Endothelial cell of umbilical vein (primary cell): Measurements from ENCODE around the gene CCDC9B.

Experiments
- EZH2 ChIP-seq: IDR thresholded peaks from 2 replicates; pipeline ENCODE4 v1.6.1; 2012; ENCODE audit warnings: borderline replicate concordance, low read depth, mild to moderate bottlenecking, moderate library complexity, low read length, inconsistent platforms; ENCODE audit not compliant: severe bottlenecking
- JUN ChIP-seq: IDR thresholded peaks from 2 replicates; pipeline ENCODE4 v1.6.1; 2011; ENCODE audit warnings: borderline replicate concordance, low read depth; ENCODE audit not compliant: insufficient read length, insufficient read depth
- MYC ChIP-seq: IDR thresholded peaks from one replicate; pipeline ENCODE4 v1.6.1; 2011; ENCODE audit warnings: mild to moderate bottlenecking, low read depth, low read length
- POLR2A ChIP-seq: IDR thresholded peaks from 2 replicates; pipeline ENCODE4 v1.6.1; 2012; ENCODE audit warnings: low read depth, mild to moderate bottlenecking, control low read depth, low read length
- POLR2AphosphoS5 ChIP-seq: IDR thresholded peaks from 2 replicates; pipeline ENCODE4 v1.6.1; 2012; ENCODE audit warnings: low read depth, mild to moderate bottlenecking, control low read depth, low read length, moderate library complexity; ENCODE audit not compliant: insufficient read depth
- TF ChIP-seq, protein P1 (sequence below): IDR thresholded peaks from 2 replicates; pipeline ENCODE4 v1.6.1; 2011; ENCODE audit not compliant: insufficient read depth, insufficient read length
- TF ChIP-seq, protein P2 (sequence below), 2 donors: IDR thresholded peaks; 1 replicate in 1 of 2; 2 replicates in 1 of 2; pipeline ENCODE4 v1.5.1; 2011; ENCODE audit warnings: low read length in 2 of 2, mild to moderate bottlenecking in 2 of 2, moderate library complexity in 2 of 2, control low read depth in 1 of 2, inconsistent platforms in 1 of 2, low read depth in 1 of 2; ENCODE audit not compliant: insufficient read depth in 1 of 2; ENCODE audit errors: extremely low read depth in 1 of 2

- TF ChIP-seq EZH2 (no peak), POLR2A (no peak), JUN (no peak), POLR2AphosphoS5 (no peak), MYC (no peak)
- TF ChIP-seq, protein P1, sequence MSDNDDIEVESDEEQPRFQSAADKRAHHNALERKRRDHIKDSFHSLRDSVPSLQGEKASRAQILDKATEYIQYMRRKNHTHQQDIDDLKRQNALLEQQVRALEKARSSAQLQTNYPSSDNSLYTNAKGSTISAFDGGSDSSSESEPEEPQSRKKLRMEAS: no peak
- TF ChIP-seq, protein P2, sequence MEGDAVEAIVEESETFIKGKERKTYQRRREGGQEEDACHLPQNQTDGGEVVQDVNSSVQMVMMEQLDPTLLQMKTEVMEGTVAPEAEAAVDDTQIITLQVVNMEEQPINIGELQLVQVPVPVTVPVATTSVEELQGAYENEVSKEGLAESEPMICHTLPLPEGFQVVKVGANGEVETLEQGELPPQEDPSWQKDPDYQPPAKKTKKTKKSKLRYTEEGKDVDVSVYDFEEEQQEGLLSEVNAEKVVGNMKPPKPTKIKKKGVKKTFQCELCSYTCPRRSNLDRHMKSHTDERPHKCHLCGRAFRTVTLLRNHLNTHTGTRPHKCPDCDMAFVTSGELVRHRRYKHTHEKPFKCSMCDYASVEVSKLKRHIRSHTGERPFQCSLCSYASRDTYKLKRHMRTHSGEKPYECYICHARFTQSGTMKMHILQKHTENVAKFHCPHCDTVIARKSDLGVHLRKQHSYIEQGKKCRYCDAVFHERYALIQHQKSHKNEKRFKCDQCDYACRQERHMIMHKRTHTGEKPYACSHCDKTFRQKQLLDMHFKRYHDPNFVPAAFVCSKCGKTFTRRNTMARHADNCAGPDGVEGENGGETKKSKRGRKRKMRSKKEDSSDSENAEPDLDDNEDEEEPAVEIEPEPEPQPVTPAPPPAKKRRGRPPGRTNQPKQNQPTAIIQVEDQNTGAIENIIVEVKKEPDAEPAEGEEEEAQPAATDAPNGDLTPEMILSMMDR (IDR thresholded peaks at IDR 0.05; ENCODE audit: extremely low read depth in 1 of 2, insufficient read depth in 1 of 2, low read depth in 1 of 2, low read length in 2 of 2): no peak
Measured at GRCh38 chr15:40357723-40358470, 17.2 kb upstream of the CCDC9B start, which contains the start of gene DISP2.
